ENCODE data around the gene LPO. TPM values are rescaled to one million over a fixed set of nuclear protein-coding genes. Genes with fewer than 3 reads are reported as not detected.

The LPO gene
- total RNA-seq, 1 experiment from 2014 or later = 0.06 TPM

GRCh38 chr17:58262149-58262548, 23.8 kb downstream of the LPO start:
- DNase-seq (ENCODE audit: low read depth) = no peak

GRCh38 chr17:58263773-58264172, 25.4 kb downstream of the LPO start:
- DNase-seq (ENCODE audit: low read depth) = no peak

- DNase-seq (ENCODE audit: low read depth) = no peak
These were observed 26.2 kb downstream of the LPO start for GRCh38 chr17:58264407-58265103.

DNA sequence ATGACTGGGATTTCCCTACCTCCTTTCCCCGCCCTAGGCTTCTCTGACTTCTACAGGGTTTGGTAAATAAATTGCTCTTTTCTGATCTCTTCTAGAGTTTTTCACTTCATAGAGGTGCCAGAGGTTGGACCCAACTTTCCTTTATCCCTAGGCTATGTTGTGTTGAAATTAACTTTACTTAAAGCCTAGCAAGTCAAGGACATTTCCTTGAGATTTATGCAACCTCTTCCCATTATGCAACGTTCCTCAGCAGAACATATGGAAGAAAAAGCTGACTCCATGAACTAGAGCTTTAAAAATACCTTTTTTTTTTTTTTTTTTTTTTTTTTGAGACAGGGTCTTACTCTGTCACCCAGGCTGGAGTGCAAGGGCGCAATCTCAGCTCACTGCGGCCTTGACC, 26.9 kb downstream of the LPO start:
- no peak for DNase-seq (ENCODE audit: low read depth)

GRCh38 chr17:58265902-58266875, 27.8 kb downstream of the LPO start:
- DNase-seq (ENCODE audit: low read depth) = no peak

DNA sequence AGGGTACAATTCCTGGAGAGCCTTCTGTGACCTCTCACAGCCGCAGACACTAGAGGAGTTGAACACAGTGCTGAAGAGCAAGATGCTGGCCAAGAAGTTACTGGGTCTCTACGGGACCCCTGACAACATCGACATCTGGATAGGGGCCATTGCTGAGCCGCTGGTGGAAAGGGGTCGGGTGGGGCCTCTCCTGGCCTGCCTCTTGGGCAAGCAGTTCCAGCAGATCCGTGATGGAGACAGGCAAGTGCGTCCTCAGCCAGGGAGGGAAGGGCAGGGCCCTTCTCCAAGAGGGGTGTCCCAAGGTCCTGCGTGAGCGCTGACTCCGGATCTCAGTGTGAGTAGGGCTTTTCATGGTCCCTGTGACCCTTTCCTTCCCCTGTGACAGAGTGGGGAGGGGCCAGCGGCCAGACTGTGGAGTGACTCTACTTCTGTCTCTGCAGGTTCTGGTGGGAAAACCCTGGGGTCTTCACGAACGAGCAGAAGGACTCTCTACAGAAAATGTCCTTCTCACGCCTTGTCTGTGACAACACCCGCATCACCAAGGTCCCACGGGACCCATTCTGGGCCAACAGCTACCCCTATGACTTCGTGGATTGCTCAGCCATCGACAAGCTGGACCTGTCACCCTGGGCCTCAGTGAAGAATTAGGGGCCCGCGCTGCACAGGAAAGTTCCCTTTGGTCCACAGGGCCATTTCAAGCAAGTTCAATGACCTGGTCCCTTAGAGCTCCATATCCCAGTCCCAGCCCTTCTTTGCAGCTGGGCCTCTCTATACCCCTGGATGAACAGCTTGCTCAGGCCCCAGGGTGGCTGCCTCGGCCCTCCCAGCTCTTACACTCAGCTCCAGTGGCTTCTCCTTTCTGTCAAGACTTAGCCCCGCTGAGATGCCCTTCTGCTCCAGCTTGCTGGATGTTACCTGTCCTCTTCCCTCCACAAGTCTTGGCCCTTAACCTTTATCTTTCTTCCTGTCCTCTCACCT, 29.3 kb downstream of the LPO start:
- no peak for DNase-seq (ENCODE audit: low read depth)

DNA sequence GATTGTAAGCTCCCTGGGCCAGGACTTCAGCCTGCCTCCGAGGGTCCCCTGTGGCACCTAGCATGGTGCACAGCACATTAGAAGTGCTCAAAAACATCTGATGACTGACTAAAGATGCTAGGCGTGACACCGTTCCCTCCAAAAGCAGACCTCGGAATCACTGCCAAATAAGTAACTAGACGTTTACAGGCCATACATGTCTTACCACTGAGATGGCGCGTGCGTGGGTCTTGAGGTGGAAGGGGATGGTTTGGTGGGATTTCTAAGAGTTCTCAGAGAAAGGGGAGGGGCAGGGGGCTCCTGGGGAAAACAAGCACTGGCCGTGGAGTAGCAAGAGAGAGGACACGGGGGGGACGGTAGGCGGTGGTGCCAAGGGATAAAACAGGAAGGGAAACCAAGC, 29.9 kb downstream of the LPO start:
- DNase-seq (ENCODE audit: low read depth) = no peak

DNA sequence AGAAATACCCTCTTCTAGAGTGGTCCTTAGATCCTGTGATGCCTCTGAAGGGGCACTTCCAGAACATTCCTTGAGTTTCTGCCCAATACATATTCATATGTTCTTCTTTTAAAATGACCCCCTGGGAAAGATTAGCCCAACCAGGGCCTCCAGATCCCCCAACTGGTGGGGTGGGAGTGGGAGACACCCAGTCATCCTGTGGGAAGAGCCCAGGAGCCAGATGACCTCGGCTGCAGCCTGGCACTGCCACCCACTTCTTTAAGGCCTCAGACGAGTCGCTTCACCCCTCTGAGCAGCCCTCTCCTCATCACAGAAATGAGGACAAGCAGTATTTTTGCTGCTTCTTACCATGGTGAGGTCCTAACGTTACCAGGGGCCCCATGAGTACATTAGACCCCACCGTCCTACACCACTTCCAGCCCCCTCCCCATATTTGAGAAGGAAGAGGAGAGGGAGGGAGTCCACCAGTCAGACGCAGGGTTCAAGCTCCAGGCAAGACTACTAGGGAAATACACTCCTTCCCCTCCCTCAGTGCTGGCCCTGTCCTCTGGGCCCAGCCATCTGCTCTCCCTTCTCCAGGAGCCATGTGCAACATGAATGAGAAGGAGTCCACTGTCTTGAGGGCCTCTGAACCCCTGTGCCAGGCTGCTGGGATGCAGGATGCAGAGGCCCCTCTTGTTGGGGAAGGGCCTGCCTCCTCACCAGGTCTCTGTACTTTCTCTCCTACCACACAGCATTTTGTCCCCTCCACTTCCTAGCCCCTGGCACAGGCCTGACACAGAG, 30.6 kb downstream of the LPO start:
- no peak for DNase-seq (ENCODE audit: low read depth)

GRCh38 chr17:58269557-58270291, 31.3 kb downstream of the LPO start:
- DNase-seq (ENCODE audit: low read depth) = no peak

DNA sequence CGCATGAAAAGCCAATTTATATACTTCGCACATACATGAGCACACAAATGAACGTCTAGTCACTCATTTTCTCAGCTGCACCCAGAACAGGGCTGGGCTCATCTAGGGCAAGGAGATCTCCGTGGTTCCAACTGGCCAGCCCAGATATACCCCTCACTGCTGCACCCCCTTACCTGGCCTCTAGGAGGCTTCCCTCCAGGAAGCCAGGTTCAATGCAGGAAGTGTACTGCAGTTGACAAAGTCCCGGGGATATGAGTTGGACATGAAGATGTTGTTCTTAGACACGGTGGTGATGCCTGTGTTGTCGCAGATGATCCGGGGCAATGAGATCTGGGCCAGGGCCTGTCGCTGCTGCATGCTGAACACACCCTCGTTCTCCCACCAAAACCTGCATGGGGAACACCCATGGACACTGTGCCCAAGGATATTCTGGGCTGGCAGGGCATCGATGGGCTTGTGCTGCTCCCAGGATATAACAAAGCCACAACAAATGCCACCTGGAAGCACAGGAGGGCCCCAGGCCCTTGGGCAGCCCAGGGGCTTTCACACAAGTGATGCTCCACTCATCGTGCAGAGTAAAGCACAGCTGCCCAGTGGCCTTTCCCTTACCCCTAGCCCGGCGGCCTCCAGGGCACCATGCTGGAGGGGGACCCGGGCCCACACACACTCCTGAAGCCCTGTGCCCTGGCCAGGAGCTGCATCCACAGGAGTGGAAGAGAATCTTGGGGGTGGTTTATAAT, 32.3 kb downstream of the LPO start:
- DNase-seq (ENCODE audit: low read depth) = no peak

GRCh38 chr17:58271216-58271931, 33.0 kb downstream of the LPO start:
- no peak for DNase-seq (ENCODE audit: low read depth)

DNA sequence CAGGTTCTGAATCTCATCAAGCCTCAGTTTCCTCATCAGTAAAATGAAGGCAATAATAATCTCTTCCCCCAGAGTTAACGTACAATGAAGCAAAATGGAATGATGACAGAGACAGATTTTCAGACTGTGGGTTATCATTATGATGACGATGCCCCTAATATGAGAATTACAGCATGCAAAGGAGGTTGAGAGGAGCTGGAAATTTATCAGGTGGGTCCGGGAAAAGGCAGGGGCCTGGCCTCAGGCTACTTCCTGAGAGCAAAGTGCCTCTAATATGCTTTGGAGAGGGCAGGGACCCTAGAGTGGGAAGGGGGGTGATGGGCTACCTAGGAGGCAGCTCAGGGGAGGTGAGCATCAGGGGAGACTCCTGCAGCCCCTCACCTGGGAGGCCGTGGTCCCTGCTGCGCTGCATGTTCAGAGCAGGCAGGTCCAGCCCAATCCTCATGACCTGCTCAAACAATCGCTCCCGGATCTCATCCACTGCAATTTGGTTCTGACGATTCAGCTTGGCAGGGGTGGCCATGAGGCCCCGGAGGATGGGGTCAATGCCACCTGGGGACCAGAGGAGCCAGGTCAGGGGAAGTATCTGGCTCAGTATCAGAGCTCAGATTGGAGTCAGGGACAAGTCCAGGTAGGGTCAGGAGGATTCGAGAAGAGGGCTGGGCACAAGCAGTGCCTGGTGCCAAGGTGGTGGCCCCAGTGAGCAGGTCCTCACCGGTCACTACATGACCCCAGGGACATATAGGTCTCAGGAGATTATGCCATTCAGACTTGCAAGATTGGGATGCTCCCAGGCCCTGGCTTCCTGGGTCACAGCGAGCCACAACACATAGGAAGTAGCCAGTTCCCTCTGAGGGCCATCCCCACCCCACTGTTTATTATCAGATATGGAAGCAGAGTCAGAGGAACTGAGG, 34.2 kb downstream of the LPO start:
- no peak for DNase-seq (ENCODE audit: low read depth)

DNA sequence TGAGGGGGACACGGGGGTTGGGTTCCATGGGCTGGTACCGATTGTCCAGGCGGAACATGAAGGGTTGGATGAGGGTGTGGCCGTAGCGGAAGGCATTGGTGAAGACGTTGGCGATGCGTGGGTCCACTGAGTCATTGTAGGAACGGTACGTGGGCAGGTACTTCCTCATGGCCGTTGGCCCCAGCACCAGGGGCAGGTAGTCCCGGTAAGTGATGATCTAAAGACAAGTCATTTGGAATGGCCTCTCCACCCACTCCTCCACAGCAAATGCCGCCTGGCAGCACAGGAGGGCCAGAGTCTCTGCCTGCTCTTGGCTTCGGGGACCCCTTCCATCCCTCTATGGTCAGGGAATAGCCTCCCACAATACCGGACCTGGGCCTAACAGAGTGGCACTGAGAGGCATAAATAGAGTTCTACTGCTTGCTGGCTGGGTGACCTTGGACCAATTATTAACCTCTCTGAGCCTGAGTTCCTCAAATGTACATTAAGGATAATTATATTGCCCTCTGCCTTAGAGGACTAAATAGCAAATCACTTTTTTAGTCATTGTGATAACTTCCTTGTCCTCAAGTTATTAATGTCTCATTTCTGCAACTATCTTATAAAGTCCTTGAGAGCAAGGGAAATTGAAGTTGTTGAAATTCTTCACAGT, 35.2 kb downstream of the LPO start:
- no peak for DNase-seq (ENCODE audit: low read depth)

GRCh38 chr17:58275417-58275816, 37.0 kb downstream of the LPO start:
- DNase-seq (ENCODE audit: low read depth) = no peak

- DNase-seq (ENCODE audit: low read depth) = no peak
These were observed 38.0 kb downstream of the LPO start for GRCh38 chr17:58276423-58276822.

DNA sequence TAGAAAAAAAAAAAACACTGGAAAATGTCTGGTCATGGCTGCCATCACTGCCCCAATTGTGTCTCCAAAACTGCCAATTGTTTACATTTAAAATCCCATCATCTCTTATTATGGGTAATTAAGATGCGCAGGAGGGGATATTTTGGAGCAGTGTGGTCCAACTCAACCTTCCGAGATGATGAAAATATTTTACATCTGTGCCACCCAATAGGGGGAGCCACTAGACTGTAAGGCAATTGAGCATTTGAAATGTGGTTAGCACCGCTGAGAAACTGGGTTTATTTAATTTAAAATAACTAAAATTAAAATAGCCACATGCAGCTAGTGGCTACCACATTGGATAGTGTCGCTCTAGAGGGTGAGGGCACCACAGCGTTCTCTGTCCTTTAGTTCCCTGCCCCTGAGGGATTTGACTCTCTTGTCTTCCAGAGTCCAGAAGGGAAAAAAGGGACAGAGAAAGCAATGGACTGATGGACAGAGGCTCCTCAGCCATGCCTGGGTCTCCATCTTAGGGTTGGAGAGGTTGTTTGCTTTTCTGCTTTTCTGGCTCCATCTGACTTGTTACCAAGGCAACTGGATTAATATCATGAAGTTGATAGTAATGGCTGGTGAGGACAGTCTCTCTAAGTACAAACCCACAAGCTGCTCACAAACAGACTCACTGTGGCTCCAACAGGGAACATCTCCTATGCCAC, 38.9 kb downstream of the LPO start:
- DNase-seq (ENCODE audit: low read depth) = no peak

Data from Daoy (cell line).